HepG2 (cell line): ENCODE results near the gene SHPK. TPM values are rescaled to one million over a fixed set of nuclear protein-coding genes. Genes with fewer than 3 reads are reported as not detected.

ENCODE experiments used
- ATAC-seq: fragments of 200-7000 bp; cut with Tn5 transposase; 3 replicates; pipeline ENCODE4 v1.9.1; 2020; ENCODE audit warnings: mild to moderate bottlenecking, moderate library complexity
- BruUV-seq: library from RNA; stranded (reverse); fragments of 400-500 nt; replicated peaks from 2 replicates; lab custom pipeline; 2021; lab: Mats Ljungman, UMichigan
- CTCF ChIA-PET: fragments of 300-600 bp; formaldehyde crosslinking; extraction: SDS; loops from one replicate; lab custom pipeline; 2021; ENCODE audit warnings: low total read pairs, inconsistent platforms, low intra/inter-chr PET ratio; lab: Yijun Ruan, JAX
- POLR2A ChIA-PET: fragments of 350-600 bp; sonication (Branson Sonifier 250); formaldehyde crosslinking; loops from one replicate; lab custom pipeline; 2020; ENCODE audit warnings: antibody characterized with exemption, inconsistent platforms; lab: Yijun Ruan, JAX
- DNase-seq: peaks from one replicate; pipeline ENCODE4 v3.0.0-alpha.2; 2015; ENCODE audit warnings: low spot score
- FAIRE-seq: peaks from 3 replicates; lab custom pipeline; 2011; peaks lifted over from hg19 to GRCh38; lab: Jason Lieb, UNC
- H2AFZ ChIP-seq: one replicate; pipeline ENCODE4 v1.6.1; 2011; ENCODE audit warnings: low read length, inconsistent platforms
- H3K27ac ChIP-seq: fragments of 300-600 bp; 3 replicates; pipeline ENCODE4 v1.8.0; 2011; ENCODE audit warnings: mixed run types, mild to moderate bottlenecking, mixed read lengths, low read length, inconsistent platforms; ENCODE audit not compliant: insufficient read depth; ENCODE audit errors: extremely low read length
- H3K27me3 ChIP-seq, 2 experiments: fragments of 200-600 bp in 1 of 2; 2 replicates in 1 of 2; 3 replicates in 1 of 2; pipeline versions ENCODE4 v1.6.0 to v1.8.0; 2011; ENCODE audit warnings: low read length in 2 of 2, mild to moderate bottlenecking in 2 of 2, moderate library complexity in 2 of 2, inconsistent platforms in 1 of 2; ENCODE audit not compliant: insufficient read depth in 2 of 2, control insufficient read depth in 1 of 2
- H3K36me3 ChIP-seq, 2 experiments: fragments of 200-600 bp in 1 of 2; replicated peaks in 1 of 2; 2 replicates in 1 of 2; 3 replicates in 1 of 2; pipeline versions ENCODE4 v1.5.1 to v1.8.0; 2011; ENCODE audit warnings: low read length in 2 of 2, inconsistent platforms in 1 of 2; ENCODE audit not compliant: insufficient read depth in 2 of 2, control insufficient read depth in 1 of 2
- H3K4me1 ChIP-seq: 2 replicates; pipeline ENCODE4 v1.5.1; 2012; ENCODE audit warnings: low read length, inconsistent platforms; ENCODE audit not compliant: insufficient read depth
- H3K4me2 ChIP-seq: 2 replicates; pipeline ENCODE4 v1.6.0; 2011; ENCODE audit warnings: low read depth, low read length, inconsistent platforms
- H3K4me3 ChIP-seq, 3 experiments: fragments of 200-600 bp in 1 of 3; sonication (generic), shearing (Covaris generic) in 1 of 3; replicated peaks in 1 of 3; 2 replicates each; pipeline ENCODE4 v1.5.1; 2011 to 2016; ENCODE audit warnings: low read length in 3 of 3, inconsistent platforms in 2 of 3, low read depth in 2 of 3, mild to moderate bottlenecking in 2 of 3, control low read depth in 1 of 3, mixed read lengths in 1 of 3; ENCODE audit not compliant: insufficient read depth in 1 of 3
- H3K79me2 ChIP-seq: one replicate; pipeline ENCODE4 v1.6.1; 2011; ENCODE audit warnings: low read length, inconsistent platforms; ENCODE audit not compliant: insufficient read depth
- H3K9ac ChIP-seq: 2 replicates; pipeline ENCODE4 v1.6.0; 2011; ENCODE audit warnings: mild to moderate bottlenecking, low read depth, low read length, inconsistent platforms; ENCODE audit not compliant: insufficient read depth
- H3K9me3 ChIP-seq: 2 replicates; pipeline ENCODE4 v1.5.1; 2012; ENCODE audit warnings: mild to moderate bottlenecking, low read length
- H4K20me1 ChIP-seq: 2 replicates; pipeline ENCODE4 v1.6.0; 2011; ENCODE audit warnings: inconsistent platforms, mild to moderate bottlenecking, low read length, moderate library complexity; ENCODE audit not compliant: insufficient read depth
- ETV6 ChIP-seq: sonication (generic); formaldehyde crosslinking; conservative IDR thresholded peaks from 2 replicates; pipeline ENCODE4 v1.4.0; 2020; ENCODE audit warnings: missing genetic modification reagents
- FOXA1 ChIP-seq, 2 experiments: fragments of 450-650 bp in 1 of 2; sonication (generic) in 1 of 2; formaldehyde crosslinking in 1 of 2; IDR thresholded peaks; 2 replicates each; pipeline versions ENCODE4 v1.4.0 to v1.6.1; 2016 to 2020; ENCODE audit warnings: missing genetic modification reagents in 1 of 2
- FOXK2 ChIP-seq: fragments of 450-650 bp; IDR thresholded peaks from 2 replicates; pipeline ENCODE4 v1.6.1; 2016
- HES4 ChIP-seq: sonication (generic); formaldehyde crosslinking; IDR thresholded peaks from 2 replicates; pipeline ENCODE4 v1.9.0; 2021; ENCODE audit warnings: mild to moderate bottlenecking, missing genetic modification reagents, borderline replicate concordance
- KMT2A ChIP-seq: sonication (generic); formaldehyde crosslinking; IDR thresholded peaks from 2 replicates; pipeline ENCODE4 v1.4.0; 2020; ENCODE audit warnings: missing genetic modification reagents
- NFAT5 ChIP-seq: sonication (generic); formaldehyde crosslinking; IDR thresholded peaks from 2 replicates; pipeline ENCODE4 v1.4.0; 2020; ENCODE audit warnings: missing genetic modification reagents
- NFKB2 ChIP-seq: sonication (generic); formaldehyde crosslinking; IDR thresholded peaks from 2 replicates; pipeline ENCODE4 v1.4.0; 2020; ENCODE audit warnings: missing genetic modification reagents, borderline replicate concordance
- NFRKB ChIP-seq: fragments of 450-650 bp; IDR thresholded peaks from 2 replicates; pipeline ENCODE4 v1.6.1; 2017
- PITX1 ChIP-seq: sonication (generic); formaldehyde crosslinking; IDR thresholded peaks from 2 replicates; pipeline ENCODE4 v1.5.1; 2020; ENCODE audit warnings: mild to moderate bottlenecking, missing genetic modification reagents
- PRDM4 ChIP-seq: sonication (generic); formaldehyde crosslinking; IDR thresholded peaks from 2 replicates; pipeline ENCODE4 v1.9.0; 2021; ENCODE audit warnings: missing genetic modification reagents, borderline replicate concordance
- RFX5 ChIP-seq: IDR thresholded peaks from 2 replicates; pipeline ENCODE4 v1.6.1; 2011; ENCODE audit warnings: low read depth, low read length, improper control_type of control experiment
- SIN3B ChIP-seq: fragments of 150-350 bp; IDR thresholded peaks from 2 replicates; pipeline ENCODE4 v1.6.1; 2014; ENCODE audit warnings: low read length
- SRSF9 ChIP-seq: fragments of 200-400 bp; formaldehyde crosslinking; IDR thresholded peaks from 2 replicates; pipeline ENCODE4 v1.6.1; 2018; ENCODE audit warnings: borderline replicate concordance, mild to moderate bottlenecking, low read depth, low read length; ENCODE audit not compliant: insufficient read depth, poor library complexity, severe bottlenecking
- ZBTB46 ChIP-seq: sonication (generic); formaldehyde crosslinking; IDR thresholded peaks from 2 replicates; pipeline ENCODE4 v1.4.0; 2020; ENCODE audit warnings: mild to moderate bottlenecking, missing genetic modification reagents, borderline replicate concordance
- ZNF333 ChIP-seq: sonication (generic); formaldehyde crosslinking; IDR thresholded peaks from 2 replicates; pipeline ENCODE4 v1.4.0; 2020; ENCODE audit warnings: mild to moderate bottlenecking, missing genetic modification reagents, borderline replicate concordance
- ZNF543 ChIP-seq: sonication (generic); formaldehyde crosslinking; IDR thresholded peaks from 2 replicates; pipeline ENCODE4 v1.4.0; 2020; ENCODE audit warnings: mild to moderate bottlenecking, missing genetic modification reagents
- ZNF660 ChIP-seq: sonication (generic); formaldehyde crosslinking; IDR thresholded peaks from 2 replicates; pipeline ENCODE4 v1.5.1; 2020; ENCODE audit warnings: mild to moderate bottlenecking, low read depth, missing genetic modification reagents, borderline replicate concordance
- ZSCAN12 ChIP-seq: sonication (generic); formaldehyde crosslinking; IDR thresholded peaks from 2 replicates; pipeline ENCODE4 v1.9.0; 2021; ENCODE audit warnings: mild to moderate bottlenecking, missing genetic modification reagents
- WGBS: methylation state at CpG from one replicate; pipeline ENCODE4 v1.1.6; 2017; ENCODE audit warnings: low lambda C conversion rate; 5-methylcytosine and 5-hydroxymethylcytosine counted together
- in situ Hi-C: cut with HindIII; loops from 2 replicates; pipeline ENCODE4 v1.10.0; 2017; ENCODE audit warnings: low pct_unique_long_range_greater_than_20kb; ENCODE audit not compliant: extremely low pct_ligation_motif_present
- intact Hi-C: fragments of 100-400 bp; cut with micrococcal nuclease; formaldehyde crosslinking; loops from one replicate; pipeline ENCODE4 v1.10.0; 2022; ENCODE audit not compliant: unreplicated experiment
- polyA plus RNA-seq, 8 experiments: library from polyadenylated mRNA; depleted of rRNA in 3 of 8; stranded (reverse) in 7 of 8; unstranded in 1 of 8; fragments of >200 nt; fragmentation: Illumina TruSeq in 4 of 8; extraction: Trizol in 4 of 8; gene quantifications; 2 replicates each; pipeline versions ENCODE4 v1.2.1 to v1.2.3, GENCODE V29; 2011 to 2016; ENCODE audit warnings: low read depth in 4 of 8, missing spikeins in 1 of 8, mixed read lengths in 1 of 8; ENCODE audit not compliant: insufficient read depth in 1 of 8
- total RNA-seq, 5 experiments: library from RNA; depleted of rRNA; stranded (reverse); fragments of >200 nt; fragmentation: Illumina TruSeq; extraction: Trizol; gene quantifications; 2 replicates each; pipeline ENCODE4 v1.2.3, GENCODE V29; 2016; ENCODE audit warnings: low read depth in 1 of 5

SHPK gene
- total and polyA plus RNA-seq, 2 of the 13 experiments (the other 11 are each of a cell fraction or from before 2014, with no cell fraction given) = 16.2 to 30.9 TPM

- DNase-seq (no peak), FAIRE-seq (no peak), ATAC-seq (no peak)
- Histone ChIP-seq H3K36me3 (no peaks in the 10 kb centered on the region; a peak in 1 of 5 replicates), H3K9me3 (no peaks in the 10 kb centered on the region), H3K27ac (no peak overlapping the region), H3K79me2 (no peaks in the 10 kb centered on the region), H4K20me1 (no peaks in the 10 kb centered on the region), H3K4me3 (no peak overlapping the region), H3K4me2 (no peak overlapping the region), H2AFZ (no peak overlapping the region), H3K27me3 (no peaks in the 10 kb centered on the region), H3K4me1 (peaks cover 24% of the 10 kb centered on the region), H3K9ac (no peak overlapping the region)
- no CpG with 5 or more reads among the region's 7 CpGs for WGBS
- ChIA-PET CTCF (no interaction called here), POLR2A (interaction anchor here (2.1 to 3.4 kb wide), 2 partner anchors 10 to 21 kb away, joined by 6 to 13 read pairs; partner anchors contain the start of genes CTNS and SHPK)
- intact Hi-C loops (no loop called here), in situ Hi-C loops (no loop called here)
- BruUV-seq = no TSS peak
- no peak for TF ChIP-seq ZNF543 (CRISPR knock-in tag)
- no peak for TF ChIP-seq ZNF333 (CRISPR knock-in tag)
- no peak for TF ChIP-seq NFRKB
- TF ChIP-seq RFX5 = no peak
- no peak for TF ChIP-seq SRSF9
- TF ChIP-seq FOXK2 = no peak
- no peak for TF ChIP-seq KMT2A (CRISPR knock-in tag)
- TF ChIP-seq PRDM4 = no peak
- TF ChIP-seq ZNF660 = no peak
- TF ChIP-seq FOXA1 (IDR thresholded peaks at IDR 0.05) = no peak
- no peak for TF ChIP-seq FOXA1 (CRISPR knock-in tag; IDR thresholded peaks at IDR 0.05)
- no peak for TF ChIP-seq NFKB2 (CRISPR knock-in tag)
- TF ChIP-seq NFAT5 (CRISPR knock-in tag) = no peak
- TF ChIP-seq PITX1 (CRISPR knock-in tag) = no peak
- no peak for TF ChIP-seq SIN3B
- no peak for TF ChIP-seq ETV6
- no peak for TF ChIP-seq ZBTB46 (CRISPR knock-in tag)
- no peak for TF ChIP-seq ZSCAN12 (CRISPR knock-in tag)
- TF ChIP-seq HES4 (CRISPR knock-in tag) = no peak
These were observed 21.5 kb upstream of the SHPK start for GRCh38 chr17:3657588-3657869.
